ENCODE data around the gene TMEM140.
"Not testable (repeated sequence)": the region's sequence is repeated elsewhere in the genome, so short reads cannot be mapped to it uniquely, and the experiment has no call there.

The TMEM140 gene

DNA sequence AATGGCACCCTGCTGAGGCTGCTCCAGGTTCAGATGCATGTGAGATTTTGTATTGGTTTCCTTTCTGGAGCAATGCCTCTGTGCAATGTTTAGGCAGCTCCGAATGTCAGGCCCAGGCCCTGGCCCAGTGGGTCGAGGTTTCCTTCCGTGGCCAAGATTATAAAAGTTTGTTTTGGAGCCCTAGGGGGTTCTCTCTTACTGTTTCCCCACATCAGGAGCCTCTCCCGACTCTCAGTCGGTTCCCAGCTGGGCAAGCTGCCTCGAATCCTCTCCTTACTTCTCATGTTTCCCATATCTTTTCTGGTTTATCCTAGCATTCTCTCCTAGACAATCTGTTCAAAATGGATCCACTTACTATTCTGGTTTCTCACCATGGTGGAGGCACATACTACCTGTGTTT is 11.0 kb downstream of the TMEM140 start:
- no peak for DNase-seq (ENCODE audit: low spot score)

DNA sequence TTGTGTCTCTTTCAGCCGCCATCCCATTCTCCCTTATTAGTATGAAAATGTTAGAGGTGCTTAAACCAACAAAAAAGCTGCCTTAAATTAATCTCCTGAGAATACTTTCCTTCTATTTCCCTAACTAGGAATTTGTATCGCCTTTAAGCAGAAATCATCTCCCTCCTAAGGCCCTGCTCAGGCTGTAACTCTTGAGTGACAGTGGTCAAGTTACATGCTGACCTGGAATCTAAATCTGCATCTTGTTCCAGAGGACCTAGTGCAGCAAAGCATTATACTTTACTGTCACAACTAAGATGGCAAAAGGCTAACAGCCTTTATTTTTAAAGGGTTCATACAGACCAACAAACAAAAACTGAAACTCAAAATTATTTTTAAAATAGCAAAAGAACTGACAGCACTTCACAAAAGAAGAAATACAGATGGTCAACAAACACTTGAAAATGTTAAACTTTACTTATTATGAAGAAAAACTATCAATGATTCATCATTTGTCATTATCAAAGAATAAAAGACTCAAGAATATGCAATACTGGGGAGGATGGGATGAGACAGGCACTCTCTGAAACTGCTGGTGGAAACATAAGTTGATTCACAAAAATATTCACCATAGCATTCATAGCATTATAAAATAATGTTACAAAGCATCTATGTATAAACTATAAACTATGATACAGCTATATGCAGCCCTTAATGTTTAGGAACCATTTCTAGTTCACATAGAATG is 11.7 kb downstream of the TMEM140 start:
- DNase-seq (ENCODE audit: low spot score): no peak

DNA sequence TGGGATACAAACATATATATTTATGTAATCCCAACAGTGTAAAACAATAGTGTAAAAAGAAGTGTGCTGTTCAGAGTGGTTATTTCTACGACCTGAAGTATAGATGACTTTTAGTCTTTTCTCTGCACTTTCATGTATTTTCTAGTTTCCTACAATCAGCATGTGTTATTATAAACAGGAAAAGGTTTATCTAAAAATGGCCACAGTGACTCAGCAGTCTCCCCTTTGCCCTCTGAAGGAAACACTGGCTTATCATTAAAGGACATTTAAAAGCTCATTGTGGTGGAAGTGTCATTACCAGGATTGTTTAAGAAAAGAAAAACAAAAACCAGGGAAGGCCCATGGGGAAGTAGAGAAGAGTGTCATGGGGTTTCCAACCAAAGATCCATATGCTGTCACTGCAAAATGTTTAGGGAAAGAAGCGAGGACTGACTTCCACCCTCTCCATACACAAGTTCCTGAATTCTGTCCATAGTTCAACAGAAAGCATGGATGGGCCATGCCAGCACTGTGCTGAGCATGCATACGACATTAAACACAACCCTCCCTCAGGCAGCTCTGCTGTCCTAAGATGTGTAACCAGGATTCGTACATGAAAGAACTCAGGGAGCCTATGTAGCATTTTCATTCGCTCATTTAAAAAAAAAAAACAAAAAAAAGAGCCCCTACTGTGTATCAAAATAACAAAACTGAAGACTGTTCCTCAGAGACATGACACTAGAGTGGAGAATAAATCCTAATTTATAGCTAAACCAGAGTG is 12.4 kb downstream of the TMEM140 start:
- DNase-seq (ENCODE audit: low spot score): peak; percentile 41

DNA sequence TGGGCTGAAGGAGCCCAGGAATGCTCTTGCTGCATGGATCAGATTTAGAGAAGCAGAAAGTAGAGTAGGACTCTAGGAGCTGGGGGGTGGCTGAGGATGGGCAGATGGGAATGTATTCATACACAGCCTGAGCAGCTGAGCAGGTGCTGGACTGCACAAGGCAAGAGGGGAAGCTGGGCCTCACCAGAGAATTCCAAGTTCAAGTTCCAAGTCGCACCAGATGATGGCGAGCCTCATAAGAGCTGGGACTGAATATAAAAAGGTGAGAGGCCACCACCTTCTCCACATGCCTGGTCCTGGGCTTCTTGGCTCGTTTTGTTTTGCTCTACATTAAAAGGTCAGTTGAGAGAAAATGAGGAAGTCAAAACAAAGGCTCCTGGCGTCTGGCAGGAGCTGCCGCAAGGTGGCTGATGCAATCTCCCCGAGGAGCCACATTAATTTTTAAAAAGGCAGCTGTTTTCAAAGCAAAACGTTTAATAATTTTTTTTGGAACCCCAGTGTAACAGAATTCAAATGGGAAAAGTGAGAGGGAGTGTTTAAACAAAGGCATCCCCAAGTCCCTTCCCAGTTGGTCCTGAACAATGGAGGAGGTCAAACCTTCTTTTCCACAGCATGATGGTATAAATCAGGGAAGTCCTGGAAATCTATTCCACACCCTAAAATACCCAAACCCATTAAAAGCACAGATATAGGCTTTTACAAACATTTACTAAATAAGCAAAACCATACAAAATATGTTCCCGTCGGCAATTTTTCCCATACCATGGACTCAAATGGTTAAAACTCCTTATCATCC is 13.2 kb downstream of the TMEM140 start:
- DNase-seq (ENCODE audit: low spot score): no peak

DNA sequence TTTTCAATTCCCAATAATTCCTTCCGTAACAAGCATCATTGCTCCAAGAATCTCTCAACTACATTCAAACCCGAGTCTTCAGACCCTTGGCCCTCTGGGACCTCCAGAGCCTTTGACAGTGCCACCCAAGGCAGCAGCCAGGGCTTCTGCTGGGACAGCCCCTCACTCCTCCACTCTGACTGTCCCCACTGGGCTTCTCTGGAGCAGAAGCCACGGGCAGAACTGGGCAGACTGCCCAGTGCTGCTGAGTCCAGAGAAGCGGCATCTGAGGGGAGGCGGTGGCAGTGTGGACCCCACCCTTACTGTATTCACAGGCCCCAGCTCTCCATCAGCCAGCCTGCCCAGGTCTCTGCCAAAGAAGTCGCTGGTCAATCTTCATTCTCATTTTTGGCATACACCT is 13.8 kb downstream of the TMEM140 start:
- no peak for DNase-seq (ENCODE audit: low spot score)

DNA sequence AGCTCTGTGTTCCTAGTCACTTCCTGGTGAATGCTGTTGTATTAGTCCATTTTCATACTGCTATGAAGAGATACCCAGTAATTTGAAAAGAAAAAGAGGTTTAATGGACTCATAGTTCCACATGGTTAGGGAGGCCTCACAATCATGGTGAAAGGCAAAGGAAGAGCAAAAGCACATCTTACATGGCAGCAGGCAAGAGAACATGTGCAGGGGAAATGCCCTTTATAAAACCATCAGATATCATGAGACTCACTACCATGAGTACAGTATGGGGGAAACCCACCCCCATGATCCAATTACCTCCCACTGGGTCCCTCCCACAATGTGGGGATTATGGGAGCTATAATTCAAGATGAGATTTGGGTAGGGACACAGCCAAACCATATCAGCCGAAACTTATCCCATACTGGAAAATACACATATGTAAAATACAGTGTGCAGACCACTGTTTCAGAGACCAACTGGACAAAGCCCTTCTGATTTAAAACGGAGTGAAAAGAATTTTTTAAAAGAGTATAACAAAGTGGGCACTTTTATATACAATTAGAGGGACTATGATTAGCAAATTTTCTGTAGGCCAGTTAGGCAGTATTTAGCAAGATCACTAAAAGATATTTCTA is 14.6 kb downstream of the TMEM140 start:
- no peak for DNase-seq (ENCODE audit: low spot score)

DNA sequence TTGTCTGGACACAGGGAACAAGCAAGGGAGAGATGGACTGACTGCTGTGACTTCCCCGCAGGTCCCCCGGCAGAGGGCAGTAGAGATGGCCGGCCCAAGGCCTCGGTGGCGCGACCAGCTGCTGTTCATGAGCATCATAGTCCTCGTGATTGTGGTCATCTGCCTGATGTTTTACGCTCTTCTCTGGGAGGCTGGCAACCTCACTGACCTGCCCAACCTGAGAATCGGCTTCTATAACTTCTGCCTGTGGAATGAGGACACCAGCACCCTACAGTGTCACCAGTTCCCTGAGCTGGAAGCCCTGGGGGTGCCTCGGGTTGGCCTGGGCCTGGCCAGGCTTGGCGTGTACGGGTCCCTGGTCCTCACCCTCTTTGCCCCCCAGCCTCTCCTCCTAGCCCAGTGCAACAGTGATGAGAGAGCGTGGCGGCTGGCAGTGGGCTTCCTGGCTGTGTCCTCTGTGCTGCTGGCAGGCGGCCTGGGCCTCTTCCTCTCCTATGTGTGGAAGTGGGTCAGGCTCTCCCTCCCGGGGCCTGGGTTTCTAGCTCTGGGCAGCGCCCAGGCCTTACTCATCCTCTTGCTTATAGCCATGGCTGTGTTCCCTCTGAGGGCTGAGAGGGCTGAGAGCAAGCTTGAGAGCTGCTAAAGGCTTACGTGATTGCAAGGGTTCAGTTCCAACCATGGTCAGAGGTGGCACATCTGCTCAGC is 16.6 kb downstream of the TMEM140 start:
- DNase-seq (ENCODE audit: low spot score): no peak

DNA sequence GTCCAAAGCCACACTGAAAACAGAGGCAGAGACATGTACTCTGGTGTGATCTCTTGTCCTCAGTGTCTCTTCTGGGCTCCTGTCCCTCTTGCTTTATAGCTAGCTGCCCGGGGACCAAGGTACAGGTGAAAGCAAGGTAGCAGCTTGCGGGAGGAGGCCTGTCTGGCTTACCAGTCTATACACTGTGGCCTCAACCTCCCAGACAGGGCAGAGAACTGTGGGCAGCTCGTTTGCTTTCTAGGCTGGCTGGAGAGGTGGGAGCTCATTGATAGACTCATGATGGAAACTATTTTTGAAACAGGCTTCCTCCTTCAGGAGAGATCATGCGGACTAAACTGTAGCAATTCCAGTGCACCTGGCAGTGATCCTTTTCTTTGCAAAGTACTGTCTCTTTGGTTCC is 18.0 kb downstream of the TMEM140 start:
- DNase-seq (ENCODE audit: low spot score): no peak

DNA sequence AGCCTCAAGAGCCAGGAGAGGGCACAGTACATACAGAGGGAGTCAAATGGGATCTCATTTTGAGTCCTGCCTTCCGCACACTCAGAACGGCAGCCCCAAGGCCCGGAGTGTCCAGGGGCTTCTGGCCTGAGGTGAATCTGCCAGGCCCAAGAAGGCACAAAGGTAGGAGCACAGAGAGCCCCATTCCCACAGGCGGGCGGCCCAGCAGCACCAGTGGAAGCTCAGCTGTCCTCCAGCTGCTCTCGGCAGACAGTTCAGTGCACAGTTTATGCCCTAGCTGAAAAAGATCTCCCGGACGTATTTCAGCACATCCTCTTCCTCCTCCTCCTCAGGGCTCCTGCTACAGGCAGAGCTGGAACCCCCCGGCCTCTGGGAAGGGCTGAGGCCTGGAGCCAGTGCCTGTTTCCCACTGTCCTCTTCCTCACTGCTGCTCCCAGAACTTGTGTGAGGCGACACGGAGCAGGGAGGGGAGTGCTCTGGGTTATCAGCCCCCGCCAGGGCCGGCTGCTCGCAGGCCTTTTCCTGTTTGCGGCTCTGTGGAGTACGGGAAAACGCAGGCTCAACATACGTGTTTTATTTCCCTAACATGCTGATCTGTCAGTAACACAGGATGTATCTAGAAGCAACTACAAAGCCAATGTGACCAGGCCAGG is 18.6 kb downstream of the TMEM140 start:
- no peak for DNase-seq (ENCODE audit: low spot score)

DNA sequence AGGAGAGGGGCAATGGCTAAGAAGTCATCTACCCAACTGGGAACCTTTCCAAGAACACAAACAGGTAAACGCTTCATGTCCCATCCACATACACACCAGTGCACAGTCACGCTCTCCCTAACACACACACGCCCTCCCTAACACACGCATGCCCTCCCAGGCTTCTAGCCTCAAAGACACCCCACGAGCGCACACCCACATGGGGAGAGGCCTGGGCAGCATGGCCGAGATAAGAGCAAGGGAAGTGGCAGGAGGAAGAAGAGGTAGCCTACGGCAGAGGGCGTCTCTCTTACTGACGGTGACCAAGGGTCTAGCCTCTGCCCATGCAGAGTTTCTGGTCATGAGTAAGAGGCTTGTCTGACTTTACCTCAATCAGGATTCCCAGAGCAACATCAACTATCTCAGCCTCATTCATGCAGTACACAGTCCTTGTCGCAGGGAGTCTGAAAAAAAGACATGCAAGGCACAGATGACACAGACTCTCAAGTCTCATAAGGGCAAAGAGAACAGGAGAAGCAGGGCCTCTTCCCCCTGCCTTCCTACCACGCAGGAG is 19.6 kb downstream of the TMEM140 start:
- DNase-seq (ENCODE audit: low spot score): no peak

DNA sequence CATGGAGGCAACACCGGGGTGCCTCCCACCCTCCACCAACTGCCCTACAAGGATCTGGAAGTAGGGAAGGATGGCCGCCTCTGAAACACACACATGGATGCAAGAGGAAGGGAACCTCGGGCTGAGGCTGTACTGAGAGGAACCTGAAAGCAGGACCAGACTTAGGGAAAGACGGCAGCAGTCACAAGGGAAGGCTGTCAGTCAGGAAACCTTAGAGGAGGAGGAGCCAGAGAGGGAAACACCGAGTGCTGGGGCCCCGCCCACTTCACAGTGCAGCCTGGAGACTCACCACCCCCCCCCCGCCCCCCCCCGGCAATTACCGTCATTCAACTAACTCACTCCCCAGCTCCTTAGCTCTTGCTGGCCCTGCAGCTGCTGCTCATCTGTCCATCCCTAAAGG is 20.1 kb downstream of the TMEM140 start:
- DNase-seq (ENCODE audit: low spot score): no peak

DNA sequence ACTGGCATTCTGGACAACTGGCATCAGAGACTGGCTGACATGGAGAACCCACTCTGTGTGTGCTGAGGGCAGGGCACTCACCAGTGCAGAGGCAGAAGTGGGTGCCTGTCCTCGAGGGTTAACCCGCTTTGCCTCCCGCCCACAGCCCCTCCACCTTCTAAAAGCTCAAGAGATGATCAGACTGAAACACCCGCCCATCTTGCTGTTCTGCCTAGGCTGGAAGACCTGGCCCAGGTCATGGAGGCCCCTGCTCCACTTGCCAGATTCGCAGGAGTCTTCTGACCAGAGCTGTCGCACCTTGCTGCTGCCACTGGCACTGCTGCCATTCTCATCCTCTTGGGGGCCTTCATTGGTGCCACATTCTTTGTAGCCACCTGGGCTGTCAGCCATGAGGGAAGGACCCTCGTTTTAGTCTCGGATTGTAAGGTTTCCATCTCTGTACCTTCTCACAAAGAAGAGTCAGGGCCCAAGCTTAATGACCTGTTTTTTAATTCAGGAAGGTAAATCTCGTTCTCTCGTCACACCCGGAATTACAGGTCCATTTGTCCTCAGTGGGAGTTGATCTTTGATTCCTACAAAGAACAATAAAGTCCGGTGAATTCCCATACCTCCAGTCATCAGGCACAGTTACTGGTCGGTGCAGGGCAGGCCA is 20.7 kb downstream of the TMEM140 start:
- DNase-seq (ENCODE audit: low spot score): no peak

DNA sequence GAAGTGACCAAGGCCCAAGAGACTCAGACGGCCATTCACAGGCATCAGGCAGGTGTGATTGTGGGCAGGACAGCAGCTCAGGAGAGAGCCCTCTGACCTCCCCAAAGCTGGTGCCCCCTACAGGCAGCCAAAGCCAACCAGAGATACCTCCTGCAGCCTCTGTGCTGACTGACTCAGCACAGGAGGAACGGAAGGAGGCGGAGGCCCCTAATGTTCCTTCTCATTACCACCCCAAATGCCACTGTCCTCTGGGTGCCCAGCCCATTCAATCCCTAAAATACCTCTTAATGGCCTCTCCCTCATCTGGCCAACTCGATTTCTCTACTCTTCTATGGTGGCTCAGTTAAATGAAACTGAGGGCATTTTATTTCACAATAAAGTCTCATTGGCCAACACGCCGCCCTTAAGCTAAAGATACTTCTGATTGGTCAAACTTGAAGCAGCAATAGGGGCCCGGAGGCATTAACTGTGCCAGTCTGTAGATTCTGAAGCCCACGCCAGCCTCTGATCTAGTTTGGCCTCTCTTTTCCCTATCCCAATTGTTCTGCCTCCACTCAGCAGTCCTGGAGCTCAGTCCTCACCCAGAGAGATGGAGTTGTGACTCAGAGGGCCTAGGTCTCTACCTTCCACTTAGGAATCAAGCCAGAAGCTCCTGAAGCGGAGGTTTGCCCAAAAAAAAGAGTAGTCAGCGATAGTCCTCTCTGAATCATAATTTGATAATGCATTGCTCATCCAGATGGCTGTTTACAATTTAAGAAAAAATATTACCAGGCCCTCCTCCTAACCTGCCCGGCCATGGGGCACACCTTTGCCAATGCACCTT is 21.5 kb downstream of the TMEM140 start:
- DNase-seq (ENCODE audit: low spot score): peak; percentile 31

DNA sequence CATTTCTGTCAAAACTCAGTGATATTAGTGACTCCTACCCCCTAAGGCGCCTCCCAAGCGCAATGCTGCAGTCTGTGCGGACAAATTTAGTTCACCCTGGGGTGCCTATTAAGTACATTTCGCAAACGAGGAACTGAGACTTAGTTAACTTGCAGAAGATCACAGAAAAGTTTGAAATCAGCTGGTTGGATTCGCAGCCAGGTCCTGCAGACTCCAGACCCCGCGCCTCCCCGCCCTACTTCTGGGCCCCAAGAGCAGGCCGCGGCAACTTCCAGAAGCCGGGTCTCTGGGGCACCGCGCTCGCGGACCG is 22.0 kb downstream of the TMEM140 start:
- DNase-seq (ENCODE audit: low spot score): no peak

DNA sequence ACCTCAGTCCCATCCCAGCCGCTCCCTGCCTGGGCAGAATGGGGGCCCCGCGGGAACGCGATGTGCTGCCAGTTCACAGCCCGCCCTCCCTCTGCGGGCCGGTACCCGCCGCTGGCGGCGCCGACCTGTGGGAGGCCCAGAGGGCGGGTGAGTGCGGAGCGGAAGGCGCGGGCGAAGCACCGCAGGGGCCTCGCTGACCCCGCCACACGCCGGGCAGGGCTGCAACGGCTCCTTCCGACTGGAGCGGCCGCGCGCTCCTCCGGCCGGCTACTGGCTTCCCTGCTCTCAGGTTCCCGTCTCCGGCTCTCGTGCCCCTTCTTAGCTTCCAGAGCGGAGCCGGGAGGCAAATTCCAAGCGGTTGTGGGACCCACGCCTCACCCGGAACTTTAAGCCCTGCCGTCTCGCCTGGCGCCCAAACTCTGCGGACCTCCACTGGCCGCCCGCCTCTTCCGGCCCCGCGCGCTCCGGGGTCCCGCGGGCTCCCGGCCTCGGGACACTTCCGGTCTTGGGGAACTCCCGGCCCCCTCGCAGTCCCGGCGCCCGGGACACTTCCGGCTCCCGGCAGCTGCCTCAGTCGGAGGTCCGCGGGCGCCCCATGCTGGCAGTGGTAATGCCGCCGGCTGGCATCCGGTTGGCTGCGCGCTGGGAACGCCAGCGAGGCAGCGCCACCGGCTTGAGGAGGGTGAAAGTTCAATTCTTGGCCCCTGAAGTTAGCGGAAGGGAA is 22.6 kb downstream of the TMEM140 start, which contains the start of gene CYREN:
TSS of gene CYREN (minus strand) at position 434 of the 724 bp plus-strand sequence. CDS start 1,785 bp downstream, outside the sequence.
- peak; percentile 99 for DNase-seq (ENCODE audit: low spot score)

DNA sequence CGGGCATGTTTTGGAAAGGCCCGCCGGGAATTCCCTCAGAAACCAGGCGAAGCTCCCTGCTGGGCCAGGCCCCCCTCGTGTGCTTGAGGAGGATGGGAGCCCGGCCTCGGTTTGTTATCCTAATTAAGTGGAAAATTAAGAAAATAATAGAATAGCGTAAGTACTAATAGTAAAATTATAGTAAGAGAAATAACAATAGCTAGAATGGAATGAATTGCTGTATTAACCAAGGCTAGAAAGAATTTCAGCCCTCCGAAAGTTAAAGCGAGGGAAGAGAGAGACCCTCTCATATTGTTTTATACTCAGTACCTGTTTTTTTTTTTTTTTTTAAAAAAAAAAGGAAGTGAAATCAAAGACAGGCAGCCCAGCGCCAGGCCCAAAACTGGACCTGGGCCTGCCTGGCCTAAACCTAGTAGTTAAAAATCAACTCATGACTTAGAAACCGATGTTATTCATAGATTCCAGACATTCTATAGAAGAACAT is 23.2 kb downstream of the TMEM140 start:
- not testable (repeated sequence) for DNase-seq (ENCODE audit: low spot score)

DNA sequence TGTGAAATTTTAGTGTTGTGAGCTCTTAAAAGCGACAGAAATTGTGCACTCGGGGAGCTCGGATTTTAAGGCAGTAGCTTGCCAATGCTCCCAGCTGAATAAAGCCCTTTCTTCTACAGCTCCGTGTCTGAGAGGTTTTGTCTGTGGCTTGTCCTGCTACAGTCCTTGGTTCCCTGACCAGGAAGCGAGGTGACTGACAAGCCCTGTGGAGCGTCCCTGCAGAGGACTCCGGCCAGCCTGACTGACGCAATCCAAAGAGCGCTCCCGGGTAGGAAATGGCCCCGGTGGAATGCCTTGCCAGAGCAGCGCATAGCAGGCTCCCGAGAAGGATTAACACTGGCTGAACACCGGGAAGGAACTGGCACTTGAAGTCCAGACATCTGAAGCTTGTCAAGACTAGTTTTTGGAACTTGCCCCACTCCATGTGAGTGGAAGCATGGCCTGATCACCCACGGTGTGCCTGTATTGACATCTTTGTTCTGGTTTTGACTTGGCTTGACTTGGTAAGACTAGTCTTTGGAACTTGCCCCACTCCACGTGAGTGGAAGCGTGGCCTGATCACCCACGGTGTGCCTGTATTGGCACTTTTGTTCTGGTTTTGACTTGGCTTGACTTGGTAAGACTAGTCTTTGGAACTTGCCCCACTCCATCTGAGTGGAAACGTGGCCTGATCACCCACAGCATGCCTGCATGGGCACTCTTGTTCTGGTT is 23.9 kb downstream of the TMEM140 start:
- DNase-seq (ENCODE audit: low spot score): not testable (repeated sequence)

DNA sequence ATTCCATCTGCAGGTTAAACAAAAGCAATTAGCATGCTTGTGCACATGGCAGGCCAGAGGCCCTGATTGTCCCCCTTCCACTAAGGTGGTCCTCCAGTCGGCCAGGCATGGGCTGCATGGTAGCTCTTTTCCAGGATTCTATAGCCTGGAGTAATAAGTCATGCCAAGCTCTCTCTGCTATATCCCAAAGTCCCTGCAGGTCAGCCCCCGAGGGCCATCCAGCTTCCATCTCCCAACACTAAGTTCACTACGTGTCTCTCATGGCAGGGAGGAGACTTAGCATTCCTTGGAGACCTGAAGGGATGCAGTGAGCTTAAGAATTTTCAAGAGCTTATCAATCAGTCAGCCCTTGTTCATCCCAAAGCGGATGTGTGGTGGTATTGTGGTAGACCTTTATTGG is 26.0 kb downstream of the TMEM140 start:
- not testable (repeated sequence) for DNase-seq (ENCODE audit: low spot score)
